HUES48 (cell line): ENCODE data around the gene FRMD4A.
A peak's percentile ranks its signal among the peaks of the same experiment; 100 is the strongest.

Experiments
- H3K27ac ChIP-seq: one replicate; pipeline ENCODE4 v1.7.0; 2013; ENCODE audit warnings: low read depth, low read length, inconsistent platforms
- H3K27me3 ChIP-seq: 2 replicates; pipeline ENCODE4 v1.6.1; 2013; ENCODE audit warnings: mild to moderate bottlenecking, low read length; ENCODE audit not compliant: control insufficient read depth, insufficient read depth
- H3K36me3 ChIP-seq: 2 replicates; pipeline ENCODE4 v1.6.1; 2013; ENCODE audit warnings: low read length; ENCODE audit not compliant: control insufficient read depth, insufficient read depth
- H3K4me1 ChIP-seq: 2 replicates; pipeline ENCODE4 v1.6.1; 2013; ENCODE audit warnings: mild to moderate bottlenecking, low read length; ENCODE audit not compliant: control insufficient read depth, insufficient read depth
- H3K4me3 ChIP-seq: 2 replicates; pipeline ENCODE4 v1.5.1; 2013; ENCODE audit warnings: mild to moderate bottlenecking, low read depth, low read length
- H3K9ac ChIP-seq: 2 replicates; pipeline ENCODE4 v1.6.1; 2013; ENCODE audit warnings: mild to moderate bottlenecking, low read depth, low read length, moderate library complexity
- H3K9me3 ChIP-seq: 2 replicates; pipeline ENCODE4 v1.6.1; 2013; ENCODE audit warnings: low read length; ENCODE audit not compliant: control insufficient read depth, insufficient read depth

FRMD4A gene

GRCh38 chr10:13696071-13696470, 634.7 kb downstream of the FRMD4A start:
- Histone ChIP-seq H3K9me3 (no peaks in the 10 kb centered on the region), H3K9ac (no peak overlapping the region), H3K36me3 (peaks cover 30% of the 10 kb centered on the region), H3K4me1 (peaks cover 8% of the 10 kb centered on the region; the same call in 1 of the 2 replicates), H3K27me3 (no peaks in the 10 kb centered on the region), H3K27ac (no peak overlapping the region), H3K4me3 (no peak overlapping the region)

GRCh38 chr10:13695588-13695987, 635.1 kb downstream of the FRMD4A start:
- no peaks in the 10 kb centered on the region for H3K27me3 ChIP-seq
- no peaks in the 10 kb centered on the region for H3K9me3 ChIP-seq
- H3K36me3 ChIP-seq = peaks cover 29% of the 10 kb centered on the region
- H3K4me3 ChIP-seq = no peak overlapping the region
- H3K27ac ChIP-seq = no peak overlapping the region
- peaks cover 12% of the 10 kb centered on the region for H3K4me1 ChIP-seq
- no peak overlapping the region for H3K9ac ChIP-seq

- Histone ChIP-seq H3K27me3 (no peaks in the 10 kb centered on the region), H3K36me3 (peaks cover 26% of the 10 kb centered on the region), H3K9me3 (no peaks in the 10 kb centered on the region), H3K4me3 (no peak overlapping the region), H3K27ac (no peak overlapping the region), H3K9ac (no peak overlapping the region), H3K4me1 (peaks cover 21% of the 10 kb centered on the region)
Observed at GRCh38 chr10:13693783-13694700, 636.7 kb downstream of the FRMD4A start.

GRCh38 chr10:13690281-13690825, 640.4 kb downstream of the FRMD4A start:
- H3K9ac ChIP-seq = no peak overlapping the region
- no peak overlapping the region for H3K4me3 ChIP-seq
- H3K9me3 ChIP-seq = no peaks in the 10 kb centered on the region
- peak overlapping the region; percentile 92 for H3K27ac ChIP-seq
- H3K36me3 ChIP-seq = peaks cover 18% of the 10 kb centered on the region
- H3K4me1 ChIP-seq = peaks cover 21% of the 10 kb centered on the region
- H3K27me3 ChIP-seq = no peaks in the 10 kb centered on the region

GRCh38 chr10:13686331-13686752, 644.4 kb downstream of the FRMD4A start:
- Histone ChIP-seq H3K27me3 (no peaks in the 10 kb centered on the region), H3K4me1 (peaks cover 16% of the 10 kb centered on the region), H3K27ac (peak overlapping the region; percentile 72), H3K36me3 (peaks cover 3% of the 10 kb centered on the region; the same call in 1 of the 2 replicates), H3K9me3 (no peaks in the 10 kb centered on the region), H3K9ac (no peak overlapping the region), H3K4me3 (no peak overlapping the region)

- H3K9ac ChIP-seq = no peak overlapping the region
- no peak overlapping the region for H3K4me3 ChIP-seq
- H3K27me3 ChIP-seq = no peaks in the 10 kb centered on the region
- no peaks in the 10 kb centered on the region for H3K9me3 ChIP-seq
- peak overlapping the region; percentile 78 for H3K27ac ChIP-seq
- peaks cover 12% of the 10 kb centered on the region for H3K4me1 ChIP-seq
- peaks cover 3% of the 10 kb centered on the region; the same call in 1 of the 2 replicates for H3K36me3 ChIP-seq
Observed at GRCh38 chr10:13685885-13686284, 644.8 kb downstream of the FRMD4A start.

GRCh38 chr10:13684806-13685482, 645.8 kb downstream of the FRMD4A start:
- no peaks in the 10 kb centered on the region for H3K27me3 ChIP-seq
- peaks cover 3% of the 10 kb centered on the region; the same call in 1 of the 2 replicates for H3K36me3 ChIP-seq
- H3K27ac ChIP-seq = no peak overlapping the region
- peaks cover 3% of the 10 kb centered on the region for H3K4me1 ChIP-seq
- no peak overlapping the region for H3K9ac ChIP-seq
- no peaks in the 10 kb centered on the region for H3K9me3 ChIP-seq
- H3K4me3 ChIP-seq = no peak overlapping the region

- H3K9me3 ChIP-seq = no peaks in the 10 kb centered on the region
- H3K27ac ChIP-seq = no peak overlapping the region
- peaks cover 3% of the 10 kb centered on the region; the same call in 1 of the 2 replicates for H3K36me3 ChIP-seq
- H3K9ac ChIP-seq = no peak overlapping the region
- H3K27me3 ChIP-seq = no peaks in the 10 kb centered on the region
- no peaks in the 10 kb centered on the region for H3K4me1 ChIP-seq
- H3K4me3 ChIP-seq = no peak overlapping the region
Observed at GRCh38 chr10:13684252-13684791, 646.4 kb downstream of the FRMD4A start.

- Histone ChIP-seq H3K4me1 (no peaks in the 10 kb centered on the region), H3K27ac (no peak overlapping the region), H3K4me3 (no peak overlapping the region), H3K27me3 (no peaks in the 10 kb centered on the region), H3K9ac (no peak overlapping the region), H3K36me3 (peaks cover 3% of the 10 kb centered on the region; the same call in 1 of the 2 replicates), H3K9me3 (no peaks in the 10 kb centered on the region)
Observed at GRCh38 chr10:13683017-13683416, 647.7 kb downstream of the FRMD4A start.

- no peak overlapping the region for H3K27ac ChIP-seq
- no peak overlapping the region for H3K9ac ChIP-seq
- H3K27me3 ChIP-seq = no peaks in the 10 kb centered on the region
- no peaks in the 10 kb centered on the region for H3K4me1 ChIP-seq
- no peaks in the 10 kb centered on the region; the same call in 1 of the 2 replicates for H3K36me3 ChIP-seq
- no peaks in the 10 kb centered on the region for H3K9me3 ChIP-seq
- no peak overlapping the region for H3K4me3 ChIP-seq
Observed at GRCh38 chr10:13681960-13682359, 648.8 kb downstream of the FRMD4A start.
